DND-41 (cell line): ENCODE measurements around the gene FAM227B.

Source experiments
- CTCF ChIP-seq: IDR thresholded peaks from 2 replicates; pipeline ENCODE4 v1.5.1; 2012; ENCODE audit warnings: borderline replicate concordance, low read length, moderate library complexity, mild to moderate bottlenecking; ENCODE audit not compliant: poor library complexity, severe bottlenecking; ENCODE audit errors: extremely low read depth
- EZH2 ChIP-seq: IDR thresholded peaks from 3 replicates; pipeline ENCODE4 v1.6.1; 2012; ENCODE audit warnings: borderline replicate concordance, low read depth, mild to moderate bottlenecking, moderate library complexity, low read length, inconsistent platforms; ENCODE audit not compliant: severe bottlenecking

GRCh38 chr15:49495993-49496753 lies 124.4 kb downstream of the FAM227B start:
- TF ChIP-seq CTCF (no peak), EZH2 (no peak)
